NCI-H128 (cell line): ENCODE data around the gene ABLIM2.

Experiments
- DNase-seq: peaks from one replicate; lab custom pipeline; 2025; ENCODE audit not compliant: unreplicated experiment; lab: John Stamatoyannopoulos, UW

Gene ABLIM2

DNA sequence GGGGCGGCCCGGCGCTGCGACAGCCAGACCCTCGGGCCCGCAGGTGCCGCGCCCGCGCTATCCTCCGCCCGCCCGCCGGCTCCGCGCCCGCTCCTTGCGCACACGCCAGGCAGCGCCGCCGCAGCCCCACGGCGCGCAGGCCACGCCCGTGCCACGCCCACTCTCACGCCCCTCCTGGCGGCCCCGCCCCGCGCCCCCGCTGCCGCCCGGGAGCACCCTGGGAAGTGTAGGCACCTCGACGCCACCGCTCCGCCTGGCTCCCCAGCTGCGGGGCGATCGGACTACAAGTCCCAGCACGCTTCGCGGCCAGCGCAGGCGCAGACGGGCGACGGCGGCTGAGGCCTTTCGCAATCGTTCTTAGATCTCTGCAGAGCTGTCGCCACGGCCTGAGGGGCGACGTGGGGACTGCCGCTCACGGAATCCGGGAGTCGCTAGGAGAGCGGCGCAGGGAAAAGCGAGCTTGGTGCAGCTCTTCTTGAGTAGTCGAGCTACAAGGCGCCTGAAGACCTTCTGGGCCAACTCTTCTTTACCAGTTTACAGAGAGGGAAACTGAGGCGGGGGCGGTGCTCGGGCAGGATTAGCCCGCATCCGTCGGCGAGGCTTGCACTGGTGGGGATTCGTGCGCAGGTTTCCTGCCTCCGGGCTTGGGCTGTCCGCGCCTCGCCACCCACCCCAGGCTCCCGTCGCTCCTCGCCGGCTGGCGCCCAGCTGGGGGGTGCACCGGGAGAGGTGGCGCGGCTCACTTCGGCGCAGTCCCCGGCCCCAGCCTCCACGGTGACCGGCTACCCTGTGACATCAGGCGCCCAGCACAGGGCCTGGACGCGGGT lies at the start of gene ABLIM2:
ABLIM2 (minus strand) TSS at position 104 of the 827 bp plus-strand sequence. CDS start 124 bp downstream, outside the sequence.
- peak; percentile 89 for DNase-seq

DNA sequence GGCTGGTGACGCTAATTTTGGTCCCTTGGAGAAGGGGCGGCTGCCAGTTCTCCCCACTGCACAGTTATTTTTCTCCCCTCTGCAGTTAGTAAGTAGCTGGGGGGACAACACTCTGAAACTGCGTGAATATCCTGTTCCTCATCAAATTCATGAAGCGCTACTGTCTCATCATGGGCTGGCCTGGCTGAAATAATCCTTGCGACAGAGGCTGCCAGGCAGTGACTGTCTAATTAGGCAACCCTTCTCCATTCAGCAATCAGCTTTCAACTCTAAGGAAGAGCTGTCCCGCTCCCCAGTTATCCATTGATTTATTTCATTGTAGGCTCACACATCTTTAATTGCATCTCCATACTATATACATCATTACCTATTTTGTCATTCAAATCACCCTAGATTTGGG lies 48.7 kb upstream of the ABLIM2 start:
- no peak for DNase-seq

DNA sequence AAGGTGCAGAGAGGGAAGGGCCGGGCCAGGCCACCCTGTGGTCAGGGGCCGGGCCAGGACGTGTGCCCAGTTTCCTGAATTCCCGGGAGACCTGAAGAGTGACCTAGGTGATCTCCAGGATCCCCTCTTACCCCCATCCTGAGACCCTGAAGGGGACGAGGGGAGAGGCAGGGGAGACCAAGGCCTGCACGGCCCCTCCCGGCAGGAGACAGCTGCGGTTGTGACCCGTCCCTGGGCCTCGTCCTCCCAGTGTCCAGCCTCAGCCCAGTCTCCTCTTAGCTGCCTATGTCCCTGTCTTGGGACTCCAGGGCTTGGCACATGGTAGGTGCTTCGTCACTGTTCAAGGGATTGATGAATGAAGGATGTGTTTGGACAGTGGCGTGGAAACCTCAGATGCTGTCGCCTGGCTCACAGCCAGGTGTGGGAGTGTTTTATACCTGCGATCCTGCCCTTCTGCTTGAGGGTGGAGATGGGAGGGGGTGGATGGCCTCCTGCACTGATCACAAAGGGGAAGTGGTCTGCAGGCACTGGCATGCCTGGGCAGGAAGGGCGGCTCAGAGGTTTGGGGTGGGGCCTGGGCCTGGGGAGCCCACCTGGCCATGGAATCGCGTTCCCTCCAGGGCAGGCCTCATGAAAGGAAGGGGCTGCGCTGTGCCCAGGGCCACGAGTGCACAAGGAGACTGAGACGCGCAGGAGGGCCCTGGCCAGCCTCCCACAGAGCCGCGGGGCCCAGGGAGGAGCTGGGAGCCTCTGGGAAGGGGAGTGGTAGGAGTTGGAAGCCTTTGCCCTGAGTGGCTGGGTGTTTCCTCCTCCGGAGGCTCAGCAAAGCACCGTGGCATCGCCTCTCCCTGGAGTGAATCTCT lies 47.4 kb upstream of the ABLIM2 start:
- peak; percentile 37 for DNase-seq

DNA sequence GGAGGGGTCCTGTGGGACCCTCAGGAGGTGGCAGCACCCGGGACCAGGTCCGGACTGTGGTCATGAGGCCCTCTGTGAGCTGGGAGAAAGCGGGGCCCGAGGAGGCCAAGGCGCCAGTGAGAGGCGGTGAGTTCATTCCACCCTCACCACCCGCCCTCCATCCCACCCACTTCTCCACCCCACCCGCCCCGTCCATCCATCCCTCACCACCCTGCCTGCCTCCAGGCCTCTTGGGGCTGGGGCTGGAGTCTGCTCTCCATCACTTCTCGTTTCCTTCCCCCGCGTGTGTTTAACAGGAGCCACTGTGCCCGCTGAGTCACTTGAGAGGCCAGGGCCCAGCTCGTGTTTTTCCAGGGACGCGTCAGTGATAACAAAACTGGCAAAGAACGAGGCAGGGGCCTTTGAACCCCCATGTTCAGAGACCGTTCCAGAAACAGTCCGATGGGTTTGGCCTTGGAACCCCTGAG lies 46.7 kb upstream of the ABLIM2 start:
- DNase-seq = no peak

DNA sequence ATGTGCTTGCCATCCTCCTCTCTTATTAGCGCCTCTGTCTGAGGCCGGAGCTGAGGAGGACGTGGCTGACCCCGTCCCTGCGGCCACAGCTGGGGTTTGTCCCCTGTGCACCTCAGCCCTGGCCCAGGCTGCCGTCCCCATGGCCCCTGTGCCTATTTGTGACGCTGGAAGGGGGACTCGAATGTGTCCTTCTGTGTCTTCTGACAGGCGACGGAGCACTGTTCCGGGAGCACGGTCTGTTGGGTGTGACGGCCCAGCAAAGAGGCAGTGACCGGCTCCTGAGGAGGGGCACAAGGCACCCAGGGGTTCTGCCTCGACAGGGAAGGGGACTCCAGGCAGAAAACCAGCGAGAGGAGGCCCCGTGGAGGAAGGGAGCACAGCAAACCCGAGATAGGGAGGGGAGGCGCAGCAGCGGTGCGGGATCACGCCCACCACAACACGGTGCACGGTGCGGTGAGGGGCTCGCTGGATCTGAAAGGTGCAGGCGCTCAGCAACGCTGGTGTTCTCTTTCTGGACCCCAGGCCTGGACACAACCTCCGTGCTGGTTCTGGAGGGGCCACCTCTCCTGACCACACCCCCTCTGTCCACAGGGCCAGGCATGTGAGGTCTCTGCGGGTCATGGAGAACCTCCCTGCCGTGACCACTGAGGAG lies 46.1 kb upstream of the ABLIM2 start:
- no peak for DNase-seq

DNA sequence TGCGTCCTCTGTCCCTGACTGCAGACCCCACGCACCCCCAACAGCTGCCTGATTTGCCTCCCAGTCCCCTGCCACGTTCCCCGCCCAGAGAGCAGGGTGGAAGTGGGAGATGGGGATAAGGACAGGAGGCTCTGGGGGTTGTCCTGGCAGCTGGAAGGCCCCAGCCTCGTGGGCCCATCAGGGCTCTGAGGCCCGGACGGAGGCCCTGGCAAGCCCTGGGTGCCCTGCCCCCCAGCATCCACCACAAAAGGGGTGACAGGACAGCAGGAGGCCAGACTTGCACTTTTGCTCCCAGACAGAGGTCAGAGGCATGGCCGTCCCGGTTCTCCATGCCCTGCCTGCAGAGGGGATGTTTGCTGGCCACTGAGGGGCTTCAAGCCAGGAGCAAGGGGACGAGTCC lies 45.2 kb upstream of the ABLIM2 start:
- no peak for DNase-seq

DNA sequence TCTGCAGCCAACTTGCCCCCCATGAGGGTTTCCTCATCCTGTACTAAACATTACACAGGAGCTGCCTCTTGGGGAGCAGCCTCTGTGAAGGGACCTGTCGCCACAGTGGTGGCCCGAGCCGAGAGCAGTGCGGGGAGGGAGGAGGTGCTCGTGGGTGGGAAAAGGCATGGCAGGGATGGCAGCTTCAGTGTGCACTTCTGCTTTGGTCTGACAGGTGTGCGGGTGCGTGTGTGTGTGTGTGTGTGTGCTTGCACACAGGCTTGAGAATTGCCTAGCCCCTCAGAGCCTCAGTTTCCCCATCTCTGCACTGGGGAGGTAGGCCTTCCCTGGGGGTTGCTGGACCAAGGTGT lies 44.4 kb upstream of the ABLIM2 start:
- no peak for DNase-seq

DNA sequence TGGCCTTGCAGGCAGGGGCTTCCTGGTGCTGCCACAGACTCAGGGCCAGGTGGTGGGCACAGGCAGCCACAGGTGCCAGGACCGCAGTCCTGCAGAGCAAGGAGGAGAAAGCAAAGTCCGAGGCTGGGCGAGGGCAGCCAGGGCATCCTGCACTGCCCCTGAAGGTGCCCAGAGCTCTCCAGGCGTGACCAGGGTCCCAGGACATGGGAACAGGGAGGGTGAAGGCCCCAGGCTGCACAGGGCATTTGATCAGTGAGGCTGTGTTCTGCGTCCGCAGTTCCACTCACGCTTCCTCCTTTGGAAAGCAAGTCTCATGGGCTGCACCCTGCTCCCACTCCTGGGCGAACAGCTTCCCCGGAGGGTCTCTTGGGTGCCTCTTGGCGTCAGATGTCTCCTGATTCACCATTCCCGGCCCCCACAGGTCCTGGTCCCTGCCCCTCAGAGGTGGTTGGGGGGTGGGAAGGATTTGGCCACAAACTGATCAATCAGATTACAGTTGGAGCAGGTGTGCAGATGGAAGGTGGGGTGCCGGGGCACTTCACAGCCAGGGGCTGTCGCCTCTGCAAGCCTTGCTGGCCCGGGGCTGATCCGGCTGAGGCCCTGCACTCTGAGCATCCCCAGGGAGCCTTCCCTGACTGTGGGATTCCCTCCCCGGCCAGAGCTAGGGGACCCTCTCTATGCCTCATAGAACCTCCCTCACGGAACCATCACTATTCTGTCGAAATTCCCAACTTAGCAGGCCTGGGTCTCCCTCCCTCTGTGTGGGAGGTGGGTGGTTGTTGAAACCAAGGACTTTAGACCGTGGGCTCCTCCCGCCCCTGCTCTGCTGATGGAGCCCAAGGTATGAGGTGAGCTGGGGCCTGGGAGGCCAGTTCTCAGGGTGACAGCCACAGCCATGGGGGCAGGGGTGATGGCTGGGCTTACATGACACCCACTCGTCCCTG lies 43.8 kb upstream of the ABLIM2 start:
- DNase-seq = no peak

DNA sequence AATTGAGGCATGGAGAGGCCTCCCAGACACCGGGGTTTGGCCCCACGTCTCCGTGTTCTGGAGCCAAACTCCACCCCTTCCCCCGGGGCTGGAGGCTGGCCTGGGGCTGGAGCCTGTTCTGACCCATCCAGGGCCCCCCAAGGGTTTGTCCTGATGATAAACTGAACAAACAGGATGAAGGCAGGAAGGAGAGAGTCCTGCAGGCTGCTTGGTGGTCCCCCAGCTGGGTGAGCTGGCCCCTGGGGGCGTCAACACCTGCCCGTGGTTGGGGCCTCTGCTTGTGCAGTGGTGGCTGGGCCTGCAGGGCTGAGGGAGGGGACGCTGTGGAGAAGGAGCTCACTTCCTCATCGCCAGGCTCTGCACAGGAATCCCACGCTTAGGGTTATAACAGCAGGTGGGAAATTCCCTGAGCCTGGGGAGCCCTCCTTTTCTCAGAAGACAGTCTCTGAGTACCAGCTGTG lies 42.7 kb upstream of the ABLIM2 start:
- DNase-seq = no peak

DNA sequence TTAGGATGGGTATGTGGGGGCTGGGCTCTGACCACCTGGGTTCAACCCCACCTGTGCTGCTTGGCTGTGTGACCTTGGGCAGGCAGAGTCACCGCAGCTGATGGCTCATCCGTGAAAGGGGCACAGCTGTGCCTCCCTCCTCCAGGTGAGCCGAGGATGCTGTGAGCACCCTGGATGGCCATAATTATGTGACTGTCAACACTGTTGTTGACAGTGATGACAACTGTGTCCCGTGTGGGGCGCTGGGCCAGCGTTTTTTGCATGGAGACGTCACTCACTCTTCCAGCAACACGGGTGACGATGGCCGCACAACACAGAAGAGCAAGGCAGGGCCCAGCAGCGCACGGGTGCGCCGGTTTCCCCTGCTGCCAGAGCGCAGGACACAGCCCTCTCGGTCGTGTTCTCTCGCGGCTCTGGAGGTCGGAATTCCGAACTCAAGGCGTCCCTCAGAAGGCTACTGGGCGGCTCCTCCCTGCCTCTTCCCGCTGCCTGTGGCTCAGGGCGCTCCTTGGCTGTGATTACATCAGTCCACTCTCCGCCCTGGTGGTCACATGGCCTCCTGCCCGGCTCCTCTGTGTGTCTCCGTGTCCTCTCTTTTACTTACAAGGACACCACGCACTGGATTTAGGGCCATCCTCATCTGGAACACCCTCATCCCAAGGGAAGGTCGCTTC lies 41.8 kb upstream of the ABLIM2 start:
- DNase-seq = no peak

DNA sequence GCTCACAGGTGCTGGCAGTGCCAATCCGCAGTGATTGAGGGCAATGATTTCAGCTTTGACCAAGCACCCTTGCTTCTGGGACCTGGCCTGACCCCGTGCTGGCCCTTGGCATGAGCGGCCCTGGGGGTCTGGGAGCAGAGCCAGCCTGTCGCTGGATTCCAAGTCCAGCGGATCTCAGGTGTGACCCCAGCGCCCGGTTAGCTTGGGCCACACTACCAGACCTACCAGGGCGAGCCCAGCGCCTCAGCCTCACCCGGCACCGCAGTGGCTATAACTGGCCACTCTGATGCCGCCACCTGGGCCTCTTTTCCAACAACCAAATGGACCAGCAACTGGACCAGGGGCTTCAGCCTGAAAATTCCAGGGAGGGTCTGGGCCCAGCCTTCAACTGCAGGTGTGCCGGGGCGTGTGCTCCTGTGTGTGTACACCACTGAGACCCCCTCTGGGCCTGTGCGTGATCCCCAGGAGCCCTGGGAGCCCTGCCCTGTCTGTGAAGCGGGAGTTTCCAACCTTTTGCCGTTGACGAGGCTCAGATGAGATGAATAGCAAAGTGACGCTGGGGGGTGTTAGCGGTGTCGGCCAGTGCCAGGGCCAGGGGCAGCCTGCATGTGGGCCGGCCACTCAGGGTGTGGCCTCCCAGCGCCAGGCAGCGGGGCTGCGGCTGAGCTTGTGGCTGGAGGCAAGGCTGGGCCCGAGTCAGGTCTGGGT lies 41.1 kb upstream of the ABLIM2 start:
- no peak for DNase-seq

DNA sequence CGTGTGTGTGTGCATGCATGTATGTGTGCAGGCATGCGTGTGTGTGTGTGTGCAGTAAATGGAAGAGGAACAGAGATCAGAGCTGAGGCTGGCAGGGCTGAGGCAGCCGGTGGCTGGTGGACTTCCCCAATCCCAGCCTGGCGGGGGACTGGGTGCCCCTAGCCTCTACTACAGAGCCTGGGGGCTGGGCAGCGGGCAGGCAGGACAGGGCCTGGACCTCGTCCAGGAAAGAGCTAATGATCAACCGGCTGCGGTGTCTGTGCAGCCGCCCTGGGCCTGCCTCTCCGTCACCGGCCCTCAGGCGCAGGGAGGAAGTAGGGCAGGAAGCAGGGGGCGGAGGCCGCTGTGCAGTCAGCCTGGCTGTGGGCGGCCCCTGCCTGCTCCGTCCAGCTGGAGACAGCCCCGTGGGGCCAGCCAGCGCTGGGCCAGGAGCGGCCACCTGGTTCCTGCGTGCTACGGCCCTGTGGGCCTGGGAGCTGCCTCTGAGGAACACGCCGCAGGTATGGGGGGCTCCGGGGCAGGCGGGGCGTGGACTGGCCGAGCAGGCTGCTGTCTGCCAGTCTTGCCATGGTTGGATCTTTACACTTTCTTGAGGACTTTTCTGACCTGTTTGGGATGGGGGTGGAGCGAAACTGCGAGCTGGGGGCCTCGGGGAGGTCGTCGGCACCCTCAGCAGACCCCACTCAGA lies 40.4 kb upstream of the ABLIM2 start, which contains the start of gene SH3TC1:
SH3TC1 (plus strand) TSS at position 385 of the 688 bp plus-strand sequence. CDS start 5,905 bp downstream, outside the sequence.
- no peak for DNase-seq

DNA sequence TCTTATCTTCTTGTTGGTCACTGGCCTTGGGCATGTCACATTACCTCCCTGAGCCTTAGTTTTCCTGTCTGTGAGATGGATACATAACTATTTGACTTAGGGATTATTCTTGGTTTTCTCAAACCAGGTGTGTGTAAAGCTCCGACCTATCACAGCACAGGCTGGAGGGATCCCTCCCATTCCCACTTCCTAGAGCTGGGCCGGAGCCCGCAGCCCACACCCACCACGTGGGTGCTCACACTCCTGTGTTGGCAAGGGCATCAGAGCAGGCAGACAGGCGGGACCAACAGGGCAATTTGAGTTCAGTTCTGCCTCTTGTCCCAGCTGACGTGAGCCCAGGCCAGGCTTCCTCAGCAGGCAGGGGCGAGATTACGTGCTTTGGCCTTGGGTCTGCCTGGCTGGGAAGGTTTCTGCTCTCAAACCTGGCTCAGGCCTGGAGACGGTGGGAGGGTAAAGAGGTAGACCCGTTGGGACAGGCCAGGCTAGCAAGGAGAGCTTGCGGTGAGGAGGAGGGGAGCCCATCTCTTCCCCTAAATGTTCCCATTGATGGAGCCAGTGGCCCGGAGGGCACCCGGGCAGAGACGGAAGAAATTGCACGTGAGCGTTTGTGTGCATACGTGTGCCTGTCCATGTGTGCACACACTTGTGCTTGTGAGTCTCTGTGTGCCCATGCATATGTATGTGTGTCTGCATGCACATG lies 39.7 kb upstream of the ABLIM2 start:
- DNase-seq = no peak

DNA sequence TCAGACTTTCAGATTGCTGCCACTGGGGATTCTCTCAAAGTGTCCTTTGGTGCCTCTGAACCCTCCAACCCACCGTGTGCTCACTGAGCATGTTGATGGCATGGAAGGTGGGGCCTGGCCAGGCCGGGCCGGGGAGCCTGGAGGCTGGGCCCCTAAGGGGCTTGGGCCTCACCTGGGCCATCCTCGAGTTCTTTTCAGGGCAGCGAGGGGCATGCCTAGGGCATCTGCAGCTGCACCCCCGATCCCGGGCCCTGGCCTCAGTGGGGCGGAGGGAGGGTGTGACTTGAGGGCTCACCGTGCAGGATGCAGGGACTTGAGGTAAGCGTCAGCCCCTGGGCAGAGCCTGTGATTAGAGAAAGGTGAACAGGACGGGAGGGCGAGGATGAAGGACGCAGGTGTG lies 38.9 kb upstream of the ABLIM2 start:
- no peak for DNase-seq

DNA sequence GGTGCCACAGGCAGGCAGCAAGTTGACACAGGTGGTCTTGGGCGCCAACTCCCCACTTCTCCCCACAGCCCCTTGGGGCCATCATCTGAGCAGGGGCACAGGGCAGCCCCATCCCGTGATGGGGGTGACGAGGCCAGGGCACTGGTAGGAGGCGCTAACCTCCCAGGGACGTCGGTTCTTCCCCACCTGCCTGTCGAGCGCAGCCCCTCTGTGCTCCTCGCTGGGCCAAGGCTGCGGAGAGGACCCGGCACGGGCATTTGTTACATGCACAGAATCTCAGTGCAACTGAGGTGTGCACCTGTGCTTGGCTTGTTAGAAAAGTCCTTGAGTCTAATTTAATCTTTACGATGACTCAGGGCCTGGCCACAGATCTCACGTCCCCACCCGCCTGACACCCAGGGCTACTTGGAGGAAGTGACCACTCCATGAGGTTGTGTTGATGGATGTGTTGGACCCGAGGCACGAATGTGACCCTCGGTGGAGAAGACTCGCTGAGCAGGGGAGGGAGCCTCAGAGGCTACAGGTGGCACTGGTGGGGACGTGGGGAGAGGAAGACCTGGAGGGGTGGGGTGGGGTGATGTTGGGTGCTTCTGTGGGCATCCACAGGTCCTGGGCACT lies 37.3 kb upstream of the ABLIM2 start:
- no peak for DNase-seq

DNA sequence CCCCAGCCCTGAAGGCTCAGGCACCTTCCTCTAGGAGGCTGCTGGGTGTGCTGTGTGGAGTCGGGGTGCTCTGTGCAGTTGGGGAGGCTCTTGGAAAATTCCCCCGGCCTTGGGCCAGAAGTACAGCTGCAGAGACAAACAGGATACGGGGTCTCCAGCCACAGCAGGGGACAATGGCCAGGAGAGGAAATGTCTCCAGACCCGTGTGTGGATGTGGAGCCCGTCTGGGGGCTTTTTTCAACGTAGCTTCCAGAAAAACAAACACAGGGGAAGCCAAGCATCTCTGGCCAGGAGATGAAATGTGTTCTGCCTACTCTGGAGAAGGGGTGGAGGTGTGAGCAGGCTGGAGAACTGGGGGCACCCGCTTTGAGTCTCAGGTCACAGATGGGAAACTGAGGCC lies 36.8 kb upstream of the ABLIM2 start:
- DNase-seq = no peak
